HL-60/S4 treated with phorbol 12-myristate 13-acetate at 8.2 ng/mL for 4 days and 3 days (cell line): Measurements from ENCODE around the gene KRT6C.
"Not testable (repeated sequence)": the region's sequence is repeated elsewhere in the genome, so short reads cannot be mapped to it uniquely, and the experiment has no call there.

ENCODE experiments used
- in situ Hi-C: fragments of 300-500 bp; cut with MboI; formaldehyde crosslinking; loops from 2 replicates; pipeline ENCODE4 v1.15.0; 2022; ENCODE audit warnings: low sequenced_read_pairs

Gene KRT6C

GRCh38 chr12:52461693-52462092, 11.9 kb downstream of the KRT6C start:
- in situ Hi-C loops: no loop called here

- in situ Hi-C loops: no loop called here
Measured at GRCh38 chr12:52458861-52459260, 14.7 kb downstream of the KRT6C start.

- in situ Hi-C loops: no loop called here
Measured at GRCh38 chr12:52455821-52456220, 17.8 kb downstream of the KRT6C start.

DNA sequence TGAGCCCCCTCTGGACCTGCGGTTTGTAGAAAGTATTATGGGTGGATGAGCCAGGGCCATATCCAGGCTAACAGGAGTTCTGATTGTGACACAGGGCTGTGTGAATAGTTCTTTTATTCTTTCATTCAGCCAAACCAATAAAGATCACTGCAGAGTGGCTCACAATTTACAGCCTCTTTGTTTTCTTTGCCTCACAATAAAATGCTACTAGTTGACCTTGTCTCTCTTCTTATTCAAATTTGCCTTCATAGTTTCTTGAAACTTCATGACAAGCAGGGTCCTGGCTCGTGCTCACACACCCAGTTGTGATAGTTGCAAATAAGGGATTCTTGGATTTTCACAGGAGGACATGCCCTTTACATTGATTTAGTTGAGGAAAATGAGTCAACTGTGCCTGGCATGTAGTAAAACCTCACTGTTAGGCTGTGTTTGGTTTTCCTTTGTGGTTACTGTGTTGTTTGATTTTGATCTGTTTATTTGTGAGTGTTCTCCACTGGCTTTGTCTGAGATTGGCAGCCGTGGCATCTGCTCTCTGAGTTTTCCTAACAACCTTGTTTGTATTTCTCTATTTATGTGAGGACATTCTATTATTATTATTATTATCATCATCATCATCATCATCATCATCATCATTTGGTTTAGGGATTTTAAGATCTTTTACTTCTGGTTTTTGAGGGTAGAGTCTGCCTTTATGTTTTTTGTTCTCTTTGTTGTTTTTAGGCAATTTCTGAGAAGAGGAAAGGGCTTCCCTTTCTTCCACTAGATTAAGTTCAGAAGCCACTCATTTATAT, 19.0 kb downstream of the KRT6C start:
- in situ Hi-C loops: no loop called here

DNA sequence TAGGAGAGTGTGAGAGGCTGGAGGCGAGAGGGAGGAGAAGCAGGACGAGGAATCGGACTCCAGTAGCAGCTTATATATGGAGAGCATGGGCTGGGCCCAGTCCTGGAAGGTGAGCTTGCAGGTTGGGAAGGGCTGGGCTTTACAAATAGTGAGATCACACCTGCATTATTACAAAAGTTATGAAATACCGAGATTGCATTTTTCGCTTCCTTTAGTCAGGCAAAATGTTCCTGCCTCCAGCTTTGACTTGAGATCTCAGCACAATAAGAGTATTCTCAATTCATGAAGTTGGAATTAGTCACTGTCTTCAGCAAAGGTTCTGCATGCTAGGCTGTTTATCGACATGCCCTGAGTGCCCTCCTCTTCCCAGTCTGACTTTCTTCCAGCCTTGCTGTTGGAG, 21.5 kb downstream of the KRT6C start, which contains the start of gene KRT6B:
Gene KRT6B, minus strand, starts transcription at position 46 of the 400 bp plus-strand sequence. CDS start 68 bp downstream, outside the sequence.
- in situ Hi-C loops: no loop called here

DNA sequence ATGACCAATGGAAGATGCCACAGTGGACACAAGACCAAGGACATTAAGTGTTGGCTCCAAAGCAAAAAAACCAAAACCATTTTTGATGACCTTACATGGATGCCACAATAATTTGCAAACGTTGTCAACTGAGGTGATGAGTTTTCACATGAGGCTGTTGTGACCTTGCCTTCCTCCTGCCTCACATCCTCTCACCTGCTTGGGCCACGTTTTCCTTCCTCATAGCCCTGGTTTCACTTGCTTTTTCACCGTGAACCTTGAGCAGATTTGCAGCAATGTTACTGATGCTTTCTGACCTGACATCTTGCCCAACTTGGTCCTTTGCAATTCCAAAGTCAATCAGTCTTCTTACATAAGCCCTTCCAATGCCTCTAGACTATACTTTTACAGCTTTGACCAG, 25.4 kb downstream of the KRT6C start:
- in situ Hi-C loops: no loop called here

GRCh38 chr12:52447196-52447595, 26.4 kb downstream of the KRT6C start:
- in situ Hi-C loops: not testable (repeated sequence)

DNA sequence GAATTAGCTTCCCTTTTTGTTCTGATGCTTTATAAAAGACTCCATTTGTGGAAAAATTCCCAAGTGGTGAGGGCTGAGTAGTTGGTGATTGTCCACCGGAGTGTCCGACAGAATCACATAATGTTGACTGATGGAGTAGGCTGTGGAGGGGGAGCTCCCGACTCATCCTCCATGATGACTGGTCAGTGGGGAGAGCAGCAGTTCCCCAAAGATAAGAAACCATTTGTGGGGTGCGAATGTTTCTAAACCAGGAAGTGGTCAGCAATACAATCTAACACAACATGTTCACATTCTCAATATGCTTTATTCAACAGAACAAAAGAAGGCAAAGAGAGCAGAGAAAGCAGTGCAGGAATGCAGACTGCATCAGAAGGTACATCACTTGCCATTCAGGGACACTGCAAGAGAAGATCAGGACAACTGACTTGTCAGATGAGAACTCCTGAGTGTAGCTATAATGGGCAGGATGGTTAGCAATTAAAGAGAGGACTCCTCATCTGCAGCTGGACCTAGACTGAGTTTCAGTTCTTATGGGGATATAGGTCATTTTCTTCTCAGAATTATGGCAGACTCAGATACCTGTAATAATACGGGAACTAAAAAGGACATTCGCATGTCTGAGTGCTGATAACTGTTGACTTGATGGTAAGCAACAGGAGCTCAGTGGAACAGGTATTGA, 27.1 kb downstream of the KRT6C start:
- in situ Hi-C loops: no loop called here

DNA sequence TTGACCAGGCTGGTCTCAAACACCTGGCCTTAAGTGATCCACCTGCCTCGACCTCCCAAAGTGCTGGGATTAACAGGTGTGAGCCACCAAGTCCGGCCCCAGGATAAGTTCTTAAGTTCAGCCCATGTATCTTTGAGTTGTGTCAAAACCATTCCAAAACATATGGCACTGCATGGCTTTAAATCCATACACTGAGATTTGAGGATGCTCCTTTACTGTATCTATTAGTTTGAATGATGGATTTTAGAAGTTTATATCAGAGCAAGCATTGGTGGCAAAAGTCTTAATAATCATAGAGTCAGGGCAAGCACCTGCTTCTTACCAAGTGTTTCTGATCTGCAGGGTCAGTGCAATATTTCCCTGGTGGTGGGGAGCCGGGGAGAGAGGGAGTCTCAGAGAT, 27.7 kb downstream of the KRT6C start:
- in situ Hi-C loops: no loop called here

DNA sequence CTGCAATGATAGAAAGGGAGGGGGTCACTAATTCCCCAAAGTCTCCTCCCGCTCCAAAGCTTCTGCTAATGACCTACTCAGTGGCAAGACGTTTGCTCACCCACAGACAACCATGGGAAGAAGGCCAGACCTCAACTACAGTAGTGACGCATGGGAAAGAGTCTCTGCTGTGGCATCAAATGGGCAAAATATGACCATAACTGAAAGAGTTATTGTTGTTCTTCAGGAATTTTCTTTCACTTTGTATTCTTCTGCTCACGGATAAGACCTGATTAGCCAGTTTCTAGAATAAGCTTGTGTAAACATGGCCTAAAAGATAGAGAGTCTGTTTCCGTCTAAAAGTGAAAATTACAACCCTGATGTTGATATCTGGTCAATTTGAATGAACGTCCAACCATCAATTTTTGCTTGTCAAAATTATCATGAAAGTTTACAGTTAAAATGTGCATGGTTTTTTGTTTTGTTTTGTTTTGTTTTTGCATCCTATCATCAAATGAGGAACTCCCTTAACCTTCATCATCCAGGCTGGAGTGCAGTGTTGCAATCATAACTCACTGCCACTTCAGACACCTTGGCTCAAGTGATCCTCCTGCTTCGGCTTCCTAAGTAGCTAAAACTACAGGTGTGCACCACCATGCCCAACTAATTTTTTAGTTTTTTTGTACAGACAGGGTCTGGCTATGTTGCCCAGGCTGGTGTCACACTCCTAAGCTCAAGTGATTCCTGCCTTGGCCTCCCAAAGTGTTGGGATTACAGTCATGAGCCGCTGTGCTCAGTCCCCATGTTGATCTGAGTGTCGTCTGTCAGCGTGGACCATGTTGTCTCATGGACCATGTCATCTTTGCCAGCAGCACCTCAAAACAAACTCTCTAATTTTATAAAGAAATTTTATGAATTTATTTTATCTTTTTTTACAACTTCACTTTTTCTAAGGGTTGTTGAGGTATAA, 28.7 kb downstream of the KRT6C start:
- in situ Hi-C loops: no loop called here

DNA sequence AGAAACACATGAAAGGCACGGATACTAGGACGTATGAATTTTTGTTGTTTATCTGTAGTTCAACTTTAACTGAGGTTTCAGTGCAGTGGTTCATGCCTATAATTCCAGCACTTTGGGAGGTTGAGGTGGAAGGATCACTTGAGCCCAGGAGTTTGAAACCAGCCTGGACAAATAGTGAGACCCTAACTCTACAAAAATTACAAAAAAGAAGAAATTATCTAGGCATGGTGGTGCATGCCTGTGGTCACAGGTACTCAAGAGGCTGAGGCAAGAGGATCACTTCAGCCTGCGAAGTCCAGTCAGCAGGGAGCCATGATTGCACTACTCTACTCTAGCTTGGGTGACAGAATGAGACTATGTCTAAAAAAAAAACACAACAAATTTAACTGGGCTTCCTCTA, 29.6 kb downstream of the KRT6C start:
- in situ Hi-C loops: no loop called here

GRCh38 chr12:52442600-52443061, 31.0 kb downstream of the KRT6C start:
- in situ Hi-C loops: no loop called here

- in situ Hi-C loops: no loop called here
Measured at GRCh38 chr12:52441320-52441911, 32.2 kb downstream of the KRT6C start.

- in situ Hi-C loops: no loop called here
Measured at GRCh38 chr12:52440821-52441319, 32.7 kb downstream of the KRT6C start.

DNA sequence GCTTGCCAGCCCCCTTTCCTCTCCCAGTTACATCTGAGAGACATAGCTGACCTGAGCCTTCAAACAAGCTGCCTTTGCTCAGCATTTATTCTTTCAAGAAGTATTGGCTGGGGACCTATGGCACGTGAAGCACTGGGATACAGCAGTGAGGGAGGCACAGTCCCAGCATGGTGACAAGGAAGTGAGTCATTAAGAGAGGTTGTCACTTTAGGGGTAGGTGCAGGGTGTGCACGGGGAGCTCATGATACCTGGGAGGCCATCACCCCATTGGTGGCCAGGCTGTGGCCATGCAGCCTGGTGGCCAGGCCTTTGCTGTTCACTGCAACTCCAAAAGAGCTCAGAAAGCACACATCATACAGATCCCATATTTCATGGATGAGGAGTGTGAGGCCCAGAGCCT, 33.8 kb downstream of the KRT6C start:
- in situ Hi-C loops: no loop called here

DNA sequence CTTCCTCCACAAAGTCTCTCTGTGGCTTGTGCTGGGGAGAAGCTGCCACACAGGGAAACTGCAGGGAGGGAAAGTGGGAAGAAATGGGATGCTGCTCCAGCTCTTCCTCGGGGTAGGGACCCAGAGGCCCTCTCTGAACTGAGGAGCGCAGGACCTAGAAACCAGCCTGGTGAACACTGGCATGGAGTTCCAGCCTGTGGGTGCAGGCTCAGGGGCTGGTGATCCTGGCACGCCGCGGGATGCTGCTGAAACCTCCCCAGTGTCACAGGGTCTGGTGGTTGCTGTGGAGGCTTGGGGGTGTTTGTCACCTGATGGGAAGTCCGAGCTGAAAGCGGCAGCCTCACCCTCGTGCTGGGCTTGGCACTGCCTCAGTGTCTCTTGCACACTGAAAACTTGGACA, 34.2 kb downstream of the KRT6C start:
- in situ Hi-C loops: no loop called here

DNA sequence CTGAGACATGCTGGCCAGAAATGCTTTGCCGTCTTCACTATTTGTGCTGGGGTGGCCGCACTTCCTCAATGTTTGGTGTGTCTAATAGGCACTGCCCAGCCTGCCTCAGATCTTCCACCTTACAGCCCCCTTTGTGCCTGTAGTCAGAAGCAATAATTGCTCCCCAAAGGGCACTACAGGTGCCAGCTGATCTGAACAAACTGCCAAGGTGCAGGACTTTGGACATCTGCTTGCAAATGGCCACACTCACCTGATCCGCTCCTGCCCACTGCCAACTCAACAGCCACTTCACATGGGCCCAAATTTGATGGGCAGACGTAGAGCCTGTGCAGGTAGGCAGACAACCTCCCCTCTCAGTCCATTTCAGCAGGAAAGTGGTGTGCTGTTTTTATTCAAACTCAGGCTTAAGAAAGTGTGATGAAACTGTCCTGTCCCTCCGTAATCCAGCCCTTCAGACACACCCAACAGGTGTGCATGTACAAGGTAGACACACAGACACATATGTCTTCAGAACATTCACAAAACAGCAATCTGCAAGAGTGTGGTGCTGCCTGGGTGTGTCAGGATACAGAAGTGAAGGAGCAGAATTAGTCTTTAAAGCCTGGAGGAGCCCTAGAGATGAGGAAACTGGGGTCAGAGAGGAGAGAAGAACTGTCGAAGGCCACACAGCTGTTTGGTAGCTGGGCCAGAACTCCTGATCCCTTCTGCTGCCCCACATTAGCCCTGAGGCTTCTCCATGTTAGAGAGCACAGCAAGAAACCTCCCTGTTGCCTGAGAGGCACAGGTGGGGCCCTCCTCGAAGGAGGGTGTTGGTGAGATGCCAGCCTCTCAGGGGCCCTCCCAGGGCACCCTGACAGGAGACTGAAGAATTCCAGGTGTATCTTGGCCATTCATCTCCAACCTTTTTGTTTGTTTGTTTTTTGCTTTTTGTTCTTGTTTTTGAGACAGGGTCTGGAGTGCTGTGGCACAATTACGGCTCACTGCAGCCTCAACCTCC, 35.0 kb downstream of the KRT6C start:
- in situ Hi-C loops: no loop called here

DNA sequence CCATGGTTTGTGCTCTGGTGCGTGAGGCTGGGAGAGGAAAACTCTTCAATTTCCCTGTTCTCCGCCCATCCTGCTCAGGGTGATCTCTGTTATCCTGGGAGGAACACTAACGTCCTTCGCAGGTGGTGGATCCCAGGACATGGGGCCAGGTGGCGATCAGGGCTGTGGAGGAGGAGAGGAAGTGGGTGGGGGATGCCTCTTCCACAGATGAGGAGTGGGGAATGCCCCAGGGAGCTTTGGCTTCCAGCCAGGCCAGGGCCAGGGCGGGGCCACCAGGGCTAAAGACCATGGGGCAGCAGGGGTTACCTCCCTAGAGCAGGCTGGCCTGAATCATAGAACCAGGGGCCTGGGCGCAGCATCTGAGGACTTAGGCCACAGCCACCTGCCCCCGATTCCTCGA, 36.1 kb downstream of the KRT6C start:
- in situ Hi-C loops: no loop called here

GRCh38 chr12:52436828-52437474, 36.7 kb downstream of the KRT6C start:
- in situ Hi-C loops: no loop called here
